ENCODE results near the gene GJB1.

DNA sequence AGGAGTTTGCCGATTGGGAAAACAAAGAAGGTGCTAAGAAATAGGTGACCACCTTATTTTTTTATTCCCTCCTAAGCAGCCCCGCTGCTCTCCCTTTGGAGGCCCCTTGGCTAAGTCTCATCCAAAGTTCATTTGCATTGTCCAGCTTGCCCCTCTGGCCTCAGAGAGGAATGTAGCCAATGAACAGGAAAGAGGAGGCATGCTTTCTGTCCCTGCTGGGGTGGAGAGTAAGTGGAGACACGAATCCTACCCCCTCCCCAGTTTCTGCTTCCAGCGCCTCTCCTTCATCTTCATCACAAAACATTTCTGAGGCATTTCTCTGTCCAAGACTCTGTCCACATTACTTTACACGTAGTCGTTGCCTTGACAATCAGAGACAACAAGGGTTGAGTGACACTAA is 39.7 kb upstream of the GJB1 start:
- TF ChIP-seq POLR2AphosphoS5 (IDR thresholded peaks at IDR 0.05) (no peak), REST (IDR thresholded peaks at IDR 0.05; ENCODE audit: borderline replicate concordance) (no peak), EP300 (conservative IDR thresholded peaks at IDR 0.05; ENCODE audit: poor library complexity, severe bottlenecking) (no peak), EZH2 (IDR thresholded peaks at IDR 0.05; ENCODE audit: borderline replicate concordance, insufficient read depth, low read length, poor library complexity, severe bottlenecking) (no peak), TAF1 (IDR thresholded peaks at IDR 0.05; ENCODE audit: low read depth) (no peak)
- TF ChIP-seq, protein P1, sequence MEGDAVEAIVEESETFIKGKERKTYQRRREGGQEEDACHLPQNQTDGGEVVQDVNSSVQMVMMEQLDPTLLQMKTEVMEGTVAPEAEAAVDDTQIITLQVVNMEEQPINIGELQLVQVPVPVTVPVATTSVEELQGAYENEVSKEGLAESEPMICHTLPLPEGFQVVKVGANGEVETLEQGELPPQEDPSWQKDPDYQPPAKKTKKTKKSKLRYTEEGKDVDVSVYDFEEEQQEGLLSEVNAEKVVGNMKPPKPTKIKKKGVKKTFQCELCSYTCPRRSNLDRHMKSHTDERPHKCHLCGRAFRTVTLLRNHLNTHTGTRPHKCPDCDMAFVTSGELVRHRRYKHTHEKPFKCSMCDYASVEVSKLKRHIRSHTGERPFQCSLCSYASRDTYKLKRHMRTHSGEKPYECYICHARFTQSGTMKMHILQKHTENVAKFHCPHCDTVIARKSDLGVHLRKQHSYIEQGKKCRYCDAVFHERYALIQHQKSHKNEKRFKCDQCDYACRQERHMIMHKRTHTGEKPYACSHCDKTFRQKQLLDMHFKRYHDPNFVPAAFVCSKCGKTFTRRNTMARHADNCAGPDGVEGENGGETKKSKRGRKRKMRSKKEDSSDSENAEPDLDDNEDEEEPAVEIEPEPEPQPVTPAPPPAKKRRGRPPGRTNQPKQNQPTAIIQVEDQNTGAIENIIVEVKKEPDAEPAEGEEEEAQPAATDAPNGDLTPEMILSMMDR (IDR thresholded peaks at IDR 0.05; ENCODE audit: poor library complexity, severe bottlenecking), result no peak
